IMR-90 (cell line): ENCODE data around the gene RAD21L1. TPM values are rescaled to one million over a fixed set of nuclear protein-coding genes. Genes with fewer than 3 reads are reported as not detected.

Experiments used
- ATAC-seq: fragments of 200-7000 bp; cut with Tn5 transposase; 2 replicates; pipeline ENCODE4 v1.9.1; 2020; ENCODE audit warnings: low read depth, mild to moderate bottlenecking, moderate library complexity
- BruUV-seq: library from RNA; stranded (reverse); fragments of 400-500 nt; replicated peaks from 2 replicates; lab custom pipeline; 2021; lab: Mats Ljungman, UMichigan
- CTCF ChIA-PET: fragments of 300-600 bp; formaldehyde crosslinking; extraction: SDS; loops from one replicate; lab custom pipeline; 2021; ENCODE audit warnings: antibody characterized with exemption; lab: Yijun Ruan, JAX
- POLR2A ChIA-PET: fragments of 300-600 bp; sonication (Branson Sonifier 250); formaldehyde crosslinking; loops from one replicate; lab custom pipeline; 2022; ENCODE audit warnings: antibody characterized with exemption; ENCODE audit not compliant: unreplicated experiment; lab: Charles Lee
- DNase-seq: peaks from one replicate; pipeline ENCODE4 v3.0.0; 2013
- H2AFZ ChIP-seq: replicated peaks from 2 replicates; pipeline ENCODE3; 2013; ENCODE audit warnings: low read length, mild to moderate bottlenecking; ENCODE audit not compliant: poor library complexity
- H2AK5ac ChIP-seq: 2 replicates; pipeline ENCODE4 v1.6.1; 2013; ENCODE audit warnings: low read depth, low read length, inconsistent platforms
- H2AK9ac ChIP-seq: replicated peaks from 2 replicates; pipeline ENCODE3; 2013; ENCODE audit warnings: mild to moderate bottlenecking, low read depth, low read length, moderate library complexity; ENCODE audit not compliant: poor library complexity
- H2BK120ac ChIP-seq: 2 replicates; pipeline ENCODE4 v1.6.1; 2013; ENCODE audit warnings: low read depth, low read length, inconsistent platforms
- H2BK15ac ChIP-seq: 3 replicates; pipeline ENCODE4 v1.6.1; 2013; ENCODE audit warnings: low read depth, low read length, inconsistent platforms
- H2BK20ac ChIP-seq: 2 replicates; pipeline ENCODE4 v1.6.1; 2013; ENCODE audit warnings: low read depth, mild to moderate bottlenecking, inconsistent platforms, low read length, moderate library complexity
- H2BK5ac ChIP-seq: 2 replicates; pipeline ENCODE4 v1.6.1; 2013; ENCODE audit warnings: mild to moderate bottlenecking, low read depth, low read length, inconsistent platforms; ENCODE audit not compliant: poor library complexity, severe bottlenecking
- H3K14ac ChIP-seq: replicated peaks from 2 replicates; pipeline ENCODE4 v1.6.1; 2013; ENCODE audit warnings: low read depth, low read length, inconsistent platforms
- H3K18ac ChIP-seq: 2 replicates; pipeline ENCODE4 v1.6.1; 2013; ENCODE audit warnings: low read depth, low read length, control low read depth
- H3K23ac ChIP-seq: 2 replicates; pipeline ENCODE4 v1.6.1; 2013; ENCODE audit warnings: low read depth, low read length, inconsistent platforms
- H3K27ac ChIP-seq: 2 replicates; pipeline ENCODE4 v1.5.1; 2013; ENCODE audit warnings: mild to moderate bottlenecking, control low read depth, low read length; ENCODE audit not compliant: insufficient read depth
- H3K27me3 ChIP-seq: 2 replicates; pipeline ENCODE4 v1.6.1; 2013; ENCODE audit warnings: low read length; ENCODE audit not compliant: control insufficient read depth, insufficient read depth
- H3K36me3 ChIP-seq: 2 replicates; pipeline ENCODE4 v1.6.1; 2013; ENCODE audit warnings: low read length, mixed read lengths; ENCODE audit not compliant: control insufficient read depth, insufficient read depth
- H3K4ac ChIP-seq: 2 replicates; pipeline ENCODE4 v1.6.1; 2013; ENCODE audit warnings: low read depth, low read length, inconsistent platforms
- H3K4me1 ChIP-seq: 2 replicates; pipeline ENCODE4 v1.6.1; 2013; ENCODE audit warnings: low read length, mixed read lengths; ENCODE audit not compliant: control insufficient read depth, insufficient read depth
- H3K4me2 ChIP-seq: 2 replicates; pipeline ENCODE4 v1.6.1; 2013; ENCODE audit warnings: low read depth, mild to moderate bottlenecking, control low read depth, low read length, moderate library complexity
- H3K4me3 ChIP-seq: 2 replicates; pipeline ENCODE4 v1.5.1; 2013; ENCODE audit warnings: low read depth, mild to moderate bottlenecking, control low read depth, low read length, moderate library complexity; ENCODE audit not compliant: insufficient read depth
- H3K56ac ChIP-seq: 2 replicates; pipeline ENCODE4 v1.6.1; 2013; ENCODE audit warnings: low read length, inconsistent platforms; ENCODE audit not compliant: insufficient read depth; ENCODE audit errors: extremely low read depth
- H3K79me1 ChIP-seq, 2 experiments: 2 replicates each; pipeline ENCODE4 v1.6.1; 2013; ENCODE audit warnings: low read length in 2 of 2, inconsistent platforms in 1 of 2, low read depth in 1 of 2
- H3K9ac ChIP-seq: 2 replicates; pipeline ENCODE4 v1.6.1; 2013; ENCODE audit warnings: low read depth, low read length, control low read depth
- H3K9me1 ChIP-seq: 2 replicates; pipeline ENCODE4 v1.6.1; 2013; ENCODE audit warnings: low read length, inconsistent platforms; ENCODE audit not compliant: insufficient read depth
- H3K9me3 ChIP-seq: 2 replicates; pipeline ENCODE4 v1.6.1; 2013; ENCODE audit warnings: low read length; ENCODE audit not compliant: control insufficient read depth, insufficient read depth
- H4K20me1 ChIP-seq: 2 replicates; pipeline ENCODE4 v1.6.1; 2013; ENCODE audit warnings: low read length, inconsistent platforms; ENCODE audit not compliant: insufficient read depth
- H4K5ac ChIP-seq: 2 replicates; pipeline ENCODE4 v1.6.1; 2013; ENCODE audit warnings: mild to moderate bottlenecking, low read depth, low read length, control low read depth
- H4K8ac ChIP-seq, 2 experiments: 2 replicates each; pipeline ENCODE4 v1.6.1; 2013; ENCODE audit warnings: low read depth in 2 of 2, low read length in 2 of 2, control low read depth in 1 of 2, inconsistent platforms in 1 of 2
- H4K91ac ChIP-seq: 2 replicates; pipeline ENCODE4 v1.6.1; 2013; ENCODE audit warnings: low read depth, low read length, inconsistent platforms; ENCODE audit not compliant: insufficient read depth
- BHLHE40 ChIP-seq: fragments of 150-350 bp; IDR thresholded peaks from 2 replicates; pipeline ENCODE4 v1.6.1; 2016; ENCODE audit warnings: mild to moderate bottlenecking, low read depth, low read length
- CEBPB ChIP-seq: IDR thresholded peaks from 2 replicates; pipeline ENCODE4 v1.6.1; 2012; ENCODE audit warnings: low read depth, low read length, improper control_type of control experiment
- CHD1 ChIP-seq: IDR thresholded peaks from 2 replicates; pipeline ENCODE4 v1.6.1; 2012; ENCODE audit warnings: low read depth, low read length, improper control_type of control experiment
- FOS ChIP-seq: fragments of 150-350 bp; IDR thresholded peaks from 2 replicates; pipeline ENCODE4 v1.6.1; 2016; ENCODE audit warnings: low read depth, low read length
- MAFK ChIP-seq: IDR thresholded peaks from 2 replicates; pipeline ENCODE4 v1.6.1; 2012; ENCODE audit warnings: low read depth, low read length, improper control_type of control experiment
- MAZ ChIP-seq: IDR thresholded peaks from 2 replicates; pipeline ENCODE4 v1.6.1; 2012; ENCODE audit warnings: low read depth, mild to moderate bottlenecking, low read length, improper control_type of control experiment, moderate library complexity, borderline replicate concordance
- MXI1 ChIP-seq: IDR thresholded peaks from 2 replicates; pipeline ENCODE4 v1.6.1; 2012; ENCODE audit warnings: low read depth, mild to moderate bottlenecking, low read length, moderate library complexity, borderline replicate concordance
- NFE2L2 ChIP-seq: fragments of 150-350 bp; IDR thresholded peaks from 2 replicates; pipeline ENCODE4 v1.6.1; 2016; ENCODE audit warnings: low read depth, mild to moderate bottlenecking, low read length
- POLR2A ChIP-seq: IDR thresholded peaks from 2 replicates; pipeline ENCODE4 v1.6.1; 2012; ENCODE audit warnings: mild to moderate bottlenecking, low read depth, low read length
- RAD21 ChIP-seq: IDR thresholded peaks from 2 replicates; pipeline ENCODE4 v1.6.1; 2012; ENCODE audit warnings: low read length, improper control_type of control experiment
- RCOR1 ChIP-seq: IDR thresholded peaks from 2 replicates; pipeline ENCODE4 v1.6.1; 2012; ENCODE audit warnings: mild to moderate bottlenecking, low read length, improper control_type of control experiment; ENCODE audit not compliant: insufficient replicate concordance
- SMC3 ChIP-seq: fragments of 150-350 bp; IDR thresholded peaks from 2 replicates; pipeline ENCODE4 v1.6.1; 2016; ENCODE audit warnings: low read depth, mild to moderate bottlenecking, antibody characterized with exemption, low read length, moderate library complexity
- USF2 ChIP-seq: fragments of 150-350 bp; IDR thresholded peaks from 2 replicates; pipeline ENCODE4 v1.6.1; 2017; ENCODE audit warnings: mild to moderate bottlenecking, antibody characterized with exemption, low read length, low read depth
- WGBS, 2 experiments: methylation state at CpG; one replicate each; pipeline versions ENCODE4 v1.1.5 to v1.1.7; 2013; ENCODE audit warnings: missing lambda C conversion rate in 2 of 2; ENCODE audit not compliant: insufficient read length in 1 of 2; ENCODE audit errors: extremely low coverage in 2 of 2; 5-methylcytosine and 5-hydroxymethylcytosine counted together
- dilution Hi-C: fragments of 300-500 bp; cut with HindIII; formaldehyde crosslinking; loops from one replicate; pipeline ENCODE4 v1.14.3; 2018; ENCODE audit warnings: low sequenced_read_pairs; ENCODE audit not compliant: unreplicated experiment
- in situ Hi-C: fragments of 300-500 bp; cut with MboI; formaldehyde crosslinking; loops from 3 replicates; pipeline ENCODE4 v1.14.3; 2019; ENCODE audit warnings: low sequenced_read_pairs, inconsistent platforms, mixed read lengths
- intact Hi-C: fragments of 100-400 bp; cut with micrococcal nuclease; formaldehyde crosslinking; loops from 2 replicates; pipeline ENCODE4 v1.10.0; 2022
- polyA plus RNA-seq, 3 experiments: library from polyadenylated mRNA; depleted of rRNA; stranded (reverse); fragments of >200 nt; gene quantifications; 2 replicates each; pipeline ENCODE4 v1.2.3, GENCODE V29; 2012; ENCODE audit warnings: low replicate concordance in 1 of 3
- total RNA-seq: library from RNA; depleted of rRNA; stranded (reverse); fragments of >200 nt; gene quantifications from 2 replicates; pipeline ENCODE4 v1.2.3, GENCODE V29; 2012
- TF ChIP-seq, protein P1 (sequence below): fragments of 150-350 bp; IDR thresholded peaks from 2 replicates; pipeline ENCODE4 v1.6.1; 2016; ENCODE audit warnings: low read depth, mild to moderate bottlenecking, low read length, moderate library complexity, borderline replicate concordance

RAD21L1 gene
- total and polyA plus RNA-seq, 2 of the 4 experiments (the other 2 are of a cell fraction): not detected

- TF ChIP-seq, protein P1, sequence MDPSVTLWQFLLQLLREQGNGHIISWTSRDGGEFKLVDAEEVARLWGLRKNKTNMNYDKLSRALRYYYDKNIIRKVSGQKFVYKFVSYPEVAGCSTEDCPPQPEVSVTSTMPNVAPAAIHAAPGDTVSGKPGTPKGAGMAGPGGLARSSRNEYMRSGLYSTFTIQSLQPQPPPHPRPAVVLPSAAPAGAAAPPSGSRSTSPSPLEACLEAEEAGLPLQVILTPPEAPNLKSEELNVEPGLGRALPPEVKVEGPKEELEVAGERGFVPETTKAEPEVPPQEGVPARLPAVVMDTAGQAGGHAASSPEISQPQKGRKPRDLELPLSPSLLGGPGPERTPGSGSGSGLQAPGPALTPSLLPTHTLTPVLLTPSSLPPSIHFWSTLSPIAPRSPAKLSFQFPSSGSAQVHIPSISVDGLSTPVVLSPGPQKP: no peak
- TF ChIP-seq POLR2A (no peak), BHLHE40 (no peak), RAD21 (no peak)
These were observed 22.2 kb upstream of the RAD21L1 start (continued) for GRCh38 chr20:1203630-1204029.

- no peak overlapping the region for H3K4me2 ChIP-seq
- 0 out of 2 replicates have a peak, but pooled peaks cover 2% of the 10 kb centered on the region for H3K9me3 ChIP-seq
- no peak overlapping the region for H2BK5ac ChIP-seq
- H4K5ac ChIP-seq: no peak overlapping the region
- H3K9ac ChIP-seq: no peak overlapping the region
- 0 out of 2 replicates have a peak, but pooled peaks cover 3% of the 10 kb centered on the region for H3K9me1 ChIP-seq
- H3K23ac ChIP-seq: no peak overlapping the region
- intact Hi-C loops (no loop called here), in situ Hi-C loops (no loop called here), dilution Hi-C loops (no loop called here)
- no peak overlapping the region for H3K18ac ChIP-seq
- DNase-seq: no peak
- ChIA-PET POLR2A (no interaction called here), CTCF (no interaction called here)
- no peak overlapping the region for H3K14ac ChIP-seq
- H3K4ac ChIP-seq: no peak overlapping the region
- 80% methylated on average over 1 of the region's 5 CpGs; no CpG with 5 or more reads in 1 of the 2 experiments for WGBS, 2 experiments
- no peak overlapping the region for H2BK20ac ChIP-seq
- ATAC-seq: no peak
- no peak overlapping the region for H3K56ac ChIP-seq
- no peak overlapping the region for H2BK120ac ChIP-seq
- no peak overlapping the region for H3K4me3 ChIP-seq
- peaks cover 54% of the 10 kb centered on the region for H3K27me3 ChIP-seq
- H3K79me1 ChIP-seq: no peaks in the 10 kb centered on the region
- H4K20me1 ChIP-seq: no peaks in the 10 kb centered on the region
- no peak overlapping the region for H2BK15ac ChIP-seq
- no peaks in the 10 kb centered on the region for H3K36me3 ChIP-seq
- no peak overlapping the region for H4K91ac ChIP-seq
- H3K27ac ChIP-seq: no peak overlapping the region
- H3K4me1 ChIP-seq: no peaks in the 10 kb centered on the region
- no TSS peak for BruUV-seq
- H4K8ac ChIP-seq: no peak overlapping the region
- H2AK5ac ChIP-seq: no peak overlapping the region
- H2AK9ac ChIP-seq: no peak overlapping the region
- H2AFZ ChIP-seq: no peak overlapping the region
- TF ChIP-seq NFE2L2 (no peak), CEBPB (no peak), MAZ (no peak), CHD1 (no peak), BHLHE40 (no peak), SMC3 (no peak), MXI1 (no peak), RCOR1 (no peak), POLR2A (no peak), MAFK (no peak), FOS (no peak), RAD21 (no peak), USF2 (no peak)
- TF ChIP-seq, protein P1: no peak
These were observed 21.7 kb upstream of the RAD21L1 start for GRCh38 chr20:1204113-1204512.
